GM03348 (cell line): ENCODE data around the gene CCDC93.

ENCODE experiments used
- DNase-seq: peaks from one replicate; pipeline ENCODE4 v3.0.0; 2012; ENCODE audit warnings: low spot score

CCDC93 gene

DNA sequence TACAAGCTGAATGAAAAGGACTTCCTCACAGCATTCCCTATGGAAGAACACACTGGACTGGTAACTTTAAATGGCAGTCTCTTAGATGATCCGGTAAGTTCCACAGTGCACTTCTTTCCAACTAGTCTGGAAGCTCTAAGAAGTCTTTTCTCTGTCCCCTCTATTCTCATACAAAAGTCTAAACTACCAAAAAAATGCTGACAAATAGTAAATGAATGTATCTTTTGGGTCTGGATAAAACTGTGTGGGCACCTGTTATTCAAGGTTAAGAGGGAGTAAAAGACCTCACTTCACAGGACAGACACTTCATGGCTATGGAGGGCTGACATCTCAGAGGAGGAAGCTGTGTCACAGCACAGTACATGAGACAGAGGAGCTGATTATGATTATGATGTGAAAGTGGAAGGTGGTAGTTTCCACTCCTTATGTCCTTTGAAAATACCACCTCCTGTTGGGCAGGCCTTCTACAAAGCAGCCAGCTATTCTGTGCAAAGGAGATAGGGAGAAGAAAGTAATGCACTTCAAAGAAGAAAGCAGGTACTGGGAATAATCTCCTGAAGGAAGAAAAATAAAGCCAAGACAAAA, 23.9 kb downstream of the CCDC93 start:
- no peak for DNase-seq

DNA sequence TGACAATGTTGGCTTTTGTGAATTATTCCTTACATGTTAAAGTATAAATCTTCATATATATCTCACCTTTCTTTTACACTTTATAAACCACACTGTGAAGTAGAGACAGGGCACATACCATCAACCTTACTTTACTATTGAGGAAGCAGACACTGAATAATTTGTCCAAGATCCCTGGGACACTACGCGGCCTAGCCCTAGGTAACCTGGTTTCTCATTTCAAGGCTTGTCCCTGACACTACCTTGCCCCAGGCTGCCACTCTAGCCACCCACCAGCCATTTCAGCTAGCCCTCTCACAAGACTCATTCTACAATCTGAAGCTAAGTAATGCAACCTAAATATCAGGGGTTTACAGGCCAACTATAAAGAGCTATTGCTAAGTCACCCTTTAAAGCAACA, 26.7 kb downstream of the CCDC93 start:
- no peak for DNase-seq

DNA sequence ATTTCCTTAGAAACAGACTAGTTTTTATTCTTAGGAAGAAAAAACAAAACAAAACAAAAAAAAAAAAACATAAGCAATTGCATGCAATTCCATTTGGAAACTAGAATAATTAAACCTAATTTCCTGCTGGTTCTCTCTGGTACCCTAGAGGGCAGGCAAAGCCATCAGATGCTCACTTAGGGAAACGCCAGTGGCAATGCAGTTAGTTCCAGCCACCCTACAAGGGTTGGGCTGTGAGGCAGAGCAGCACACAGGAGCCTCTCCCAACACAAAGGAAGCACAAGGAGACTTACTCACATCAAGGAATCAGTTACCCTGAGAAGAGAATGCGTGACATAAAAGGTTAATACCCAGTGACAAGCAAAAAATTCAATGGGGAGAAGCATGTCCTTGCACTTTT, 28.8 kb downstream of the CCDC93 start:
- no peak for DNase-seq

DNA sequence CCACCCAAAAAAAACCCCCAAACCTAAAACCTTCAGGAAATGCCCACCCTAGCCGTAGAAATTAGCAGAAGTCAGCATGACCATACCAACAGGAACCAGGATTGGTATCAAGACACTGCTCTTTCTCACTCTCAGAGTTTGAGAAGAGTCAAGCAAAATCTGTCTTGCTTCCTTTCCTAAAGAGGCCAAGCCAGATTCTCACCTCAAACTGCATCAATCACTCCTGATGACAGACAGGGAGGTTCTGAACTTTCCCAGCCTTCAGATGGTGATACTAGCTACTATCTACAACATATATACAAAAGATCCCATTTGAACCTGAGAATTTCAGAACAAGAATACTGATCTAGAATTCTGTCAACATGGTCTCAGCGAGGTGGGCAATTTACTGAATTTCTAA, 29.7 kb downstream of the CCDC93 start:
- no peak for DNase-seq

DNA sequence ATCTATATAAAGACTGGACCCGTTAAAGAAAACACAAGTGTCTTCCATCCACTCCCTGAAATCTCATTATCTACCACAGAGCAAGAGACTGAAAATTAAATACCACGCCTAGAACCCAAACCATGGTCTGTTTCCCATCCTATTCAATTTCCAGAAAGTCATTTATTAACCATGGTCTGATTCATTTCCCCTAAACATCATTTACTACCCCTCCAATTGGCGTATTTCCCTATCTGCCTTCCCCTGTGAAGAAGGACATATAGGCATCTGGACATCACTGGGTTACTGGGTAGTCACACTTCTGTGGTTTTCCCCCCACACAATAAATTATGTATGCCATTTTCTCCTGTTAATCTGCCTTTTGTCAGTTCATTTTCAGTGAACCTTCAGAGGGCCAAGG, 30.8 kb downstream of the CCDC93 start:
- no peak for DNase-seq

DNA sequence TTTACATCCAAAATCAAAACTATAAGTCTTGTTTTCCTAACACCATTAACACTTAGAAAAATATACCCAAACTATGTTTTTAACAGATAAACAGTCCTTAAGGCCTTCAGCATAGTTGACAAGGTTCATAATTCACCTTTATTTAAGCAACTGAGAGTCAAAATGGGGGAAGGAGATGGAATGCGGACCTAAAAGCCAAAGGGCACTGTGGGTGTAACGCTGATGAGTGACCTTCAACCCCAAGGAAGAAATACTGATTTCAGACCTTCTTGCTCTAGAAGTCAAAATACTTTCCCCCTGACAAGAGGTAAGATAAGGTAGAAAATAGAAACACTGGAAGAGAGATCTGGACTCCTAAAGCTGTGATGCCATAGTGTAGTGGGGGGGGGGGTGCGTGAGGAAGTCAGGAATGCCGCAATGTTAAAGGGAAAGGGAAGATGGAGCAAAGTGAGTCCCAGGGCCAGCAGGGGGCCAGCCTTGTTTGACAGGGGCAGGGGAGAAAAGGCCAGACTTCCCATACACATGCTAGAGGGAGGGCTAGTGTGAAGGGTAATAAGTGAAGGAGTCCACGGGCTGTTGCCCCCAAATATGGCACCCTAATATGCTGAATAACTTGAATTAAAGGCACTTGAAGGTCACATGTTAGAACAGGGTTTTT, 31.4 kb downstream of the CCDC93 start:
- no peak for DNase-seq

DNA sequence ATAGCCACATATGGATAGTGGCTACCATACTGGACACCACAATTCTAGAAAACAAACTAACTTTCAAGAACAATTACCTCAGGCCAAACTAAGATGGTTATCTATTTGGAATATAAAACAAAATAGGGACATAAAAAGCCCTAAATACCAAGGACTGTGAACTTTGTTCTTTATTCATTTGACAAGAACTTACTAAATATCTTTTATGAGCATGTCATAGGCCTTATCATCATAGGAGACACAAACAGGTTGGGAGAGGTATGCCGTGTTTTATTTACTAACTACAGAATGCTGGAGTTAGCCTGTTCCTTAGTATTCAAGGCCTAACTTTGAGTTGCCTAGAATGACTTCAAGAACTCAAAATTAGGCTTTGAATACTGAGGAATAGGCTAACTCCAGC, 32.1 kb downstream of the CCDC93 start:
- no peak for DNase-seq

DNA sequence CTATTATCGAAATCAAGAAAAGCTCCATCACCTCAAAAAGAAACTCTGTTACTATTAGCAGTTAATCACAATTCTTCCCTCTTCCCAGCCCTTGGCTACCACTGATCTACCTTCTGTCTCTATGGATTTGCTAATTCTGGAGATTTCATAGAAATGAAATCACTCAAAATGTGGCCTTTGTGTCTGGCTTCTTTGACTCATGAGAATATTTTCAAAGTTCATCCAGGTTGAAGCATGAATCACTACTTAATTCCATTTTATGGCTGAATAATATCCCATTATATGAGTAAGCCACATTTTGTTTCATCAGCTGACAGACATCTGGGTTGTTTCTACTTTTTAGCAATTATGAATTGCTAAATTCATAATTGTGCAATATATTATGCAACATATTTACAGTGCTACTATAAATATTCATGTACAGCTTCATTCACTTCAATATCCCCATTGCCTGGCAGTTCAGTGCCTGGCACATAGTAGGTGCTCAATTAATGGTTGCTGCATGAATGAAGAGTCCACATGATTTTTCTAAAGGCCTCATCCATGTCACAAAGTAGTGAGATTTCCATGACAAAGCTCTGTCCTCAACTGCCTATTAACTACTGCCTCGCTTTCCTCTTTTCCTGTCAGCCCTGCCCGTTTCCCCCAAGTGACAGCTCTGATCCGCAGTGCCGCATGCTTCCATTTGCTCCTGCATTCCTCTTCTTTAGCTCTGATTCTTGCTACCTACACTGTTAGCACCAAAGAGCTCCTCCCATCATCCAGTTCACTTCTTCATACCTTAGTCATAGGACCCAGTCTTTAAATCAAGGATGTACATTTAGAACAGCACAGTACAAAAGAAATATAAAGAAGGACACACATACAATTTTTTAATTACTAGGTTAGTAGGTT, 32.8 kb downstream of the CCDC93 start:
- peak; percentile 56 for DNase-seq

DNA sequence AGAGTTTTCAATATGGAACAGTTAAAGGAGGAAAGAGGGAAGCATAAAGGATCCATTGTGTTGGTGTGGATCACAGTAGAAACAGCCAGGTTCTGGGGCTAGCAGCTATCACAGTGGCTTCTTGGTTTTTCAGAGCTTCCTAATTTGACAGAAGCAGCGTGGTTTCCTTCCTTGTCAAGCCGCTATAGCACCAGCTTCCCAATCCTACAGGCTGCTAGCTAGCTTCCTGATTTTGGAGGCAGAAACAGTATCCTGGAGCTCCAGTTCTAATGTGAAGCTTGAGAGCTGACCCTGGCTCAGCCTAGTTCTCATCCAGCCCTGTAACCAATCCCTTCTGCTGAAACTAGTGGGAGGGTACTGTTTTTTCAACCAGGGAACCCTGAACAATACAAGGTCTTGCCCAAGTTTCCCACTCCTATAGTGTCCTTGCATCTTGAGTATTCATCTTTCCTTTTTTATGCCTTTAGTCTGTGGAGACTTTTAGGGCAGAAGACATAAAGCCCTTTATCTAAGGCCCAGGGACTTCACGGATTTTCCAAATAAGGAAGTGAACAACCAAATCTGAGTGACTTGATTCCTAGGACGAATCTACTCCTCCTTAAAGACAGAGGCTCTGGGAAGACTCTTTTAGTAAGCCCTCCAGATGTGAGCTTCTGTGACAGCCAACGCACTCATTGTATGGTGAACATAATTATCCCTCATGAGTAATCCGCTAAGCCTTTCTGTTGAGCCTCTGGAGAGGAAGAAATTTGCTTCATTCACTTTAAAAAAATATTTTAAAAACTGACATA, 33.8 kb downstream of the CCDC93 start:
- DNase-seq = peak; percentile 65

DNA sequence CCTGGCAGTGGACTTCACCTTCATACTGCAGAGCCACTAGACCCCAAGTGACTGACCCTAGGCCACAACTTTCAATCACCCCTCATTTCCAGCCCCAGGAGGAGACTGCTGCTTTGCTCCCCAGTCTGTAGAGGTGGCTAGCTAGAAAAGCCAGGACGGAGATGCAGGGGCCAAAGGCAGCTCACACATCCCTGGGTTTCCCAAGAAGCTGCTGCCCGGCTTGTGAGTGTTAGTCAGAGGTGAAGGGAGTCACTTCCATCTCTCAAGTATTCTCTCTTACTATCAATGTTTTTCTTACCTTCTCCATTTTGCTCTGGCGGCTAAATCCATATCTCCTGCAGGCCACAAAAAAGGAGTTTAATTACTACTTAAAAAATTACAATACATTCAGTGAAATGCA, 36.2 kb downstream of the CCDC93 start:
- no peak for DNase-seq

DNA sequence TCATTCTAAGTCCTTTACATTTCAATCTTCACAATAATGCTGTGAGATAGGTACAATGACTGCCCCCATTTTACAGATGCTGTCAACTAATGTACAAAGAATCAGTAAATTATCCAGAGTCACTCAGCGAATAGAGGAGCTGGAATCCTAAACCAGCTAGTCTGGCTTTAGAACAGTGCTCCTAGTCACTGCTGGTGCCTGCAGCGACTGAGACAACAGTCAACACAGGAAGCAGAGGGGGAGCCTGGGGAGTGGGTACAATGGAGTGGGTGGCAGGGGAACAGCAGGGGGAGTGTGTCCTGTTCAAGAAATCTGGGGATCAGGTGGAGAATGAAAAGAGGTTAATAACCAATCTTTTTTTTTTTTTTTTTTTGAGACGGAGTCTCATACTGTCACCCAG, 37.3 kb downstream of the CCDC93 start:
- DNase-seq = no peak

DNA sequence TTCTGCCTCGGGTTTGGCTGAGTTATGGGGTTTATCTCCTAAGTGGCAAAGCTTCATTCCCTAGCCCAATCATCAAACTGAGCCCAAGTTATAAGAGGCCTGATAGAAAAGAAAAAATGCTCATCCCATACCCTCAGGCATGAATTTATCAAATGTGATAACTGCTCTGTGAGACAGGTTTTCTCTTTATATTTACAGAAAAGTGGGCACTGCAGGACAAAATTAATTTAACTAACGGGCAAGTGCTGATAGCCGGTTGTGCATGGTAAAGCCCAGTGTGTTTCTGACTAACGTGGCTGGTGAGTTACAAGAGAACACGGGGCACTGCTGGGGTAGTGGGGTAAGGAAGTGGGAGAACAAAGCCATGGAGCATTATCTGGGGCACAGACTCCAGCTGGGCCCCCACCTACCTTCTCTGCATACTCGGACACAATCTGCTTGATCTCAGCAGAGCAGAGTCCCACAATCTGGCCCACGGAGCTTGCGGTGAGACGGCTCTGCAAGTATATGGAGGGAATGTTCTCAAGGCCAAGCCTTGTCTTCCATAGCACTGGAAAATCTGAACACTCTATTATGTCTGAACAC, 40.3 kb downstream of the CCDC93 start:
- DNase-seq = no peak

DNA sequence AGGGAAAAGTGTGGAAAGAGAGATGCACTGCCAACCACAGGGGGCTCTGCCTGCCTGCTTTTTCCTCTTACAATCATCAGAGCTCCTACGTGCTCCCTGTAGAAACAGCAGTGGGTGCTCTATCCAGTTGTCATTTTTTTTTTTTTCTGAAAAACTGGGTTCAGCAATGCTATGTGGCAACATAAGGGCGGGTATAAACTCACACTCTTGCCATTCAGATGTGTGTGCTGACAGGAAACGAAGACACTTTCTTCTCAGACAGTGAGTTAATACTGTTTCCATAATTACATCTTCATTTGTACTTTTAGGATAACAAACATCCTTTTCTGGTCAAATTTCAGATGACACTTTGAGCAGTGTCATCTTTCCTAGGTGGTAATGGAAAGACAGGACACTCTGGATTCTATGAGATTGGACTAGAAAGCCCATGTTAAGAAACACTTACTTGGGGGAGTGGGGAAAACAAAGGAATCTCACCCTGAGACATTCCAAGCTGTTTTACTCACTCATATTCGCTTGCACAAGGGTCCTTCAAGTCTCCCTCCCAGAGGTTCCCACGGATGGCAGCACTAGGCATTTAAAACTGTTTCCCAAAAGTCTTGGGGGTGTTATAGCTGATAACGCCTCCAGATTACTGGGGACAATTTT, 41.3 kb downstream of the CCDC93 start:
- DNase-seq = peak; percentile 35

DNA sequence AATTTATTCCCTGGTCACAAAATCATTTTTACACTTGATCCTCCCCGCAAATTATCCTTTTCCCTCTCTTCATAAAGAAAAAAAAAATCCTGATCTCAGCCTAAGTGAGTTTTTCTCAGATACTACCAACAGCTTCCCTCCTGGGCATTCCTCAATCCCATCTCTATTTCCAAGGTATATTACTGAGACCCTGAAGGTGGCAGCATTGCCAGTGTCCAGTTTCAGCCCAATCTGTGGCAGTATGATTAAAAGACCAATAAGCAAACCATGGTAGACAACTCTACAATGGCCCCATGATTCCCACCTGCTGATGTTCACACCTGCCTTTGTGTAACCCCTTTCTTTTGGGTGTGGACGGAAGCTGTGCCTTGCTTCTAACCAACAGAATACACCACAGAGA, 45.1 kb downstream of the CCDC93 start:
- DNase-seq = no peak

DNA sequence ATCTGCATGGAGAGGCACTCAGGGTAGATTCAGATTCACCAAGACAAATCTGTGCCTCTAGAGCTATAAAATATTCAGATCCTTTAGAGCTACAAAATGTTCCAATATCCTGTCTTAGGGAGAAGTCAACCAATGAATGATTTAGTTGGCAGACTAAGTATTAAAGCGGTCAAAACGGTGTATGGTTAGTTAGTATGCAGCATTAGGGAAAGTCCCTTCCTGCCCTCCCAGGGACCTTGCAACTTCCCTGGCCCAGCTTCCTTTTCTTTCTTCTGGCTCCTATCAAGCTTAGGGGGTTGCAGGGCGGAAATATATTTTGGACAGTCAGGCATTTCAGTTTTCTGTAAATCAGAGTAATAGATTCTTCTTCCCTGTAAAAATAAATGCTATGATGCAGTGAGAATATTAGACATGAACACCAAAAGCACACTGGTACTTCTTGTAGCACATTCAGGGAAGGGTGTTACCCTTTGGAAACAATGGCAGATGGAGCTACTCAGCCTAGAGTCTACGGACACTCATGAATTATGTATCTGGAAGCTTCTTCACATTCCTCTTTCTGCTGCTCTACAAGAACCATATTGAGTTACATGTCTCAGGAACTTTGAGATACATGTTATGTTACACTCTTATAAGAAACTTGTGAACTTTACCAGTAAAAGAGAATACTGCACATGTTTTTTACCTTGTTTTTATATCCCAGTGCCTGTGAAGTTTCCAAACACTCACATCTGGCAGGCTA, 45.7 kb downstream of the CCDC93 start:
- peak; percentile 23 for DNase-seq

DNA sequence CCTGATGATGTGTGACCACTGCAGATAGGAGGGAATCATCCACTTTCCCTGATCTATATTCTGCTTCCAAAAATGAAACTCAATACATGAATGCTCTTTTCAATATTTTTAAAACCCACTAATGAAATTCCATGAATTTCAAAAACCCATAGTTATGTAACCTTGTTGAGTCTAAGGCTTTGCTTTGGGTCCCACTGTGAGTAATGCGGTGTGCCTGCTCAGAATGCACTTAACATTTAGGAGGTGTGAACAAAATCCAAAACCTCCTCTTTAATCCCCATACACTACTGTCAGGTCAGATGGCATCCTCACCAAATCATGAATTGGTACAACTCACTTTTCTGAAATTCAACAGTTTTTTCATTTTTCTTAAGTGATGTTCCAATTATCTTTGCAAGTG, 50.4 kb downstream of the CCDC93 start:
- DNase-seq = peak; percentile 43

DNA sequence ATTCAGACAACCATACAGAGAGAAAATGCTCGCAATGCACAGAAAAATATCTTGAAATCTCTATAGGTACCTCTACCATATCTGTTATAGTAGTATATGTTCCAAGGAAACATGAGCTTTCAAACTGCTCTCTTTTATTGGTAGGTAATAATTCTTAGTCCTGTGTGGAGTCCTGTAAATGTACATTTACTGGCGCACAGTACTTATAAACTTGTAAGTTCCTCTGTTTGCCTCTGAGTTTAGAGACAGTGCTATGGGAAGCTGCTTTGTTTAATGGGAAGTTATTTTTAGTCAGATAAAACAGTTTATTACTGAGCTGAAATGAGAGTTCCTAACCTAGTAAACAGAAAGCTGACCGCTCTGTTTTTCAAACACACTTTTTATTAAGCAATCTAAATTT, 52.7 kb downstream of the CCDC93 start:
- no peak for DNase-seq

DNA sequence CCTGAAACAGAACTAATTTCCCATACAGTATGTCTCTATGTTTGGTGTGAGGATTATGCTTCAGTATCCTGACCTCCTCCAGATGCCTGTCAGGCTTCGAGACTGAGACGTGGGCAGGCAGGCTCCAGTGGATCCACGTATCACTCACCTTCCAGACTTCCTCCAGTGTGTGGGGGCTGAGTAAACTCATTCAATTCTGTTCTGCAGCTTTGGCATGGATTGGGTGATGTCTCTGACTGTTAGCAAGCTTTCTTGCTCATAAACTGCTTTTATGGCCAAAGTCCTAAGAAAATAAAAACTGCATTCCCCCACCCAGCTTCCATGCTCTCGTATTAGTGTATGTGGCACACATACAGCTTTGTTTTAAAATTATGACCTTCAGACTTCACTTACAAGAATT, 53.6 kb downstream of the CCDC93 start:
- no peak for DNase-seq

DNA sequence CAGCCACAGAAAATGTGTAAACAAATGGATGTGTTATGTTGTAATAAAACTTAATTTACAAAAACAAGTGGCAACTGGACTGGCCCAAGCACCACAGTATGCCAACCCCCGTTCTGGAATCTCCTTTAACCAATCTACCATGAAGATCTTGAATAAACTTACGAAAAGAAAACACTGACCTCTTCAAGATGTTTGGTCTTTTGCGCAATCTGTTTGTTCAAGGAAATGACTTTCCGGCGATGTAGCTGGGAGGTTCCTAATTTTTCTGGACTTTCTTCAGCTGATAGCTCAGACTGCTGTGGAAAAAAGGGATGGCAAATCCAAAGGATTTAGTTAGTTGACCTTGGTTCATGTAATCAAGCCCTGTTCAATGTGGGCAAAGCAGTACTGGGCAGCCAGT, 55.7 kb downstream of the CCDC93 start:
- no peak for DNase-seq

DNA sequence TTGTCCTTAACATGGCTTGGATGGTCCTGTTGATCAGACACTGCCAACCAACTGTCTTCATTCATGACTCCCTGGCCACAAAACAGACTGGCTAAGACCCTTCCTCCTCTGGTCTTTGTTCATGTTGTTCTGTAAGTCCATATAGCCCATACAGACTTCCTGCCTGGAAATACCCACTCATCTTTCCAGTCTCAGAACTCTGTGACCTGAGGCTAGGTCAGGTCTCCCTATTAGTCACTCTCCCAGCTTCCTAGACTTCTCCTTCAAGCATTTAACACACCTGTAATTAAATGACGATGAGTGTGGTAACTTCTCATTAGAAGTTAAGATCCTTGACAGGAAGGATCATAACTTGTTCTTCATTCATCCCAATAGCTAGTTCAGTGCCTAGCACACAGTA, 56.3 kb downstream of the CCDC93 start:
- no peak for DNase-seq
